Measurements from ENCODE around the gene MUC4.
"Not testable (repeated sequence)": the region's sequence is repeated elsewhere in the genome, so short reads cannot be mapped to it uniquely, and the experiment has no call there.

Gene MUC4

GRCh38 chr3:195784031-195784430 lies 27.7 kb downstream of the MUC4 start:
- not testable (repeated sequence) for FAIRE-seq

- FAIRE-seq: not testable (repeated sequence)
Observed at GRCh38 chr3:195781236-195781635, 30.5 kb downstream of the MUC4 start.

GRCh38 chr3:195777975-195778374 lies 33.8 kb downstream of the MUC4 start:
- no peak for FAIRE-seq

GRCh38 chr3:195774917-195775316 lies 36.8 kb downstream of the MUC4 start:
- FAIRE-seq: no peak

- FAIRE-seq: no peak
Observed at GRCh38 chr3:195773956-195774537, 37.7 kb downstream of the MUC4 start.

- FAIRE-seq: no peak
Observed at GRCh38 chr3:195771646-195772300, 40.0 kb downstream of the MUC4 start.

GRCh38 chr3:195770841-195771645 lies 40.7 kb downstream of the MUC4 start:
- FAIRE-seq: not testable (repeated sequence)

- no peak for FAIRE-seq
Observed at GRCh38 chr3:195770081-195770840, 41.5 kb downstream of the MUC4 start.

- FAIRE-seq: no peak
Observed at GRCh38 chr3:195769551-195769950, 42.2 kb downstream of the MUC4 start.

- FAIRE-seq: no peak
Observed at GRCh38 chr3:195768831-195769303, 42.9 kb downstream of the MUC4 start.

- no peak for FAIRE-seq
Observed at GRCh38 chr3:195768414-195768813, 43.3 kb downstream of the MUC4 start.

GRCh38 chr3:195767792-195768191 lies 43.9 kb downstream of the MUC4 start:
- no peak for FAIRE-seq

GRCh38 chr3:195766671-195767070 lies 45.1 kb downstream of the MUC4 start:
- FAIRE-seq: no peak

GRCh38 chr3:195764961-195765706 lies 46.6 kb downstream of the MUC4 start:
- no peak for FAIRE-seq

- FAIRE-seq: no peak
Observed at GRCh38 chr3:195763843-195764825, 47.6 kb downstream of the MUC4 start.

- no peak for FAIRE-seq
Observed at GRCh38 chr3:195763076-195763830, 48.5 kb downstream of the MUC4 start.

- FAIRE-seq: no peak
Observed at GRCh38 chr3:195762611-195763010, 49.1 kb downstream of the MUC4 start.

- FAIRE-seq: no peak
Observed at GRCh38 chr3:195762249-195762585, 49.5 kb downstream of the MUC4 start.

- FAIRE-seq: no peak
Observed at GRCh38 chr3:195761567-195762248, 50.0 kb downstream of the MUC4 start.

GRCh38 chr3:195761123-195761566 lies 50.6 kb downstream of the MUC4 start:
- FAIRE-seq: no peak
